ENCODE data around the gene ARID1A.
"Not testable (repeated sequence)": the region's sequence is repeated elsewhere in the genome, so short reads cannot be mapped to it uniquely, and the experiment has no call there.

ARID1A gene

DNA sequence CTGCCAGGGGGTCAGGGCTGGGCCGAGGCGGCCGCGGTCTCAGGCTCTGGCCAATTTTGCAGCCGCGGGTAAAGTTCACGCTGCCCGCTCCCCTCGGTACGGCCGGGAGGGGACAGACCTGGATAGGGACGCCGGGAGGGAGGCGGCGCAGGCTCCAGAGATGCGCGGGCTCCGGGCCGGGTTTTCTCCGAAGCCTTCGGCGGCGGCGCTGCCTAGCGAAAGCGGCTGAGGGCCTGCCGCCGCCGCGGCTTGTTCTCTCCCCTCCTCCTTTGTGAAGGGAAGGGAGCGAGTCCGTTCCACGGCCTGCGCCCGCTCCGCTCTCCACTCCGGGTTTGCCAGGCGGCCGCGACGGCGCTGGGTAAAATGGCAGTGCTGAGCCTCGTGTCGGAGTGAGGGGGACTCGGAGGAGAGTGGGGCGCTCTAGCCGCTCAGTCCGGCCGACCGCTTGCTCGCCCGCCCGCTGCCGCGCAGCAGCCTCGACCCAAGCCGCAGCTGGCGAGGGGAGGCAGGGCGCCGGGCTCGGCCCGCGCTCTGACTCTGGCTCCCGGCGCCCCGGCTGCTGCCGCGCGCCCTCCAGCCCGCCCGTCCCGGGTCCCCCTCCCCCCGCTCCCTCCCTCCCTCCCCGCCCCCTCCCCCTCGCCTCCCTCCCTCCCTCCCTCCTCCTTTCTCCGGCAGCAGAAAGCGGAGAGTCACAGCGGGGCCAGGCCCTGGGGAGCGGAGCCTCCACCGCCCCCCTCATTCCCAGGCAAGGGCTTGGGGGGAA, at the start of gene ARID1A:
ARID1A (plus strand) TSS at position 660 of the 763 bp plus-strand sequence. CDS start 389 bp downstream, outside the sequence.
- DNase-seq (ENCODE audit: low spot score), result peak; percentile 94

DNA sequence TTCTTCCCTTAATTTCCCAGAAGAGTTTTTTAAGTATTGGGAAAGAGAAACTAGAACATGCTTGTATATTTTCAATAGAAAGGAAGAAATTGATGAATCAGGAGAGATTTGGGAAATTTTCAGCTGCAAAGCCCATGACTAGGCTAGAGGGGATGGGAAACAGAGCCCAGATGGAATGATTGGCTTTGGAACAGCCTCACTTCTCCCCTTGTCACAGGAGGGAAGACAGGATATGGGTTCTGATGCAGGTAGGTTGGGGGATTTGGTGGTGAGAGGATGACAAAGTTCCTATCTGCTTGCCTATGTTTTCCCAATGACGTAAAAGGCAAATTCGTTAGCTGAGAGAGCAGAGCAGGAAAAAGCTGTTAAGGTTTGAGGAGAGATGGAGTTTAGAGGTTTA, 31.0 kb upstream of the ARID1A start:
- no peak for DNase-seq (ENCODE audit: low spot score)

- DNase-seq (ENCODE audit: low spot score), result peak; percentile 23
These were observed 29.0 kb upstream of the ARID1A start for GRCh38 chr1:26666855-26667254.

GRCh38 chr1:26668106-26668786, 27.6 kb upstream of the ARID1A start:
- DNase-seq (ENCODE audit: low spot score), result not testable (repeated sequence)

GRCh38 chr1:26677306-26678115, 18.3 kb upstream of the ARID1A start:
- peak; percentile 85 for DNase-seq (ENCODE audit: low spot score)

DNA sequence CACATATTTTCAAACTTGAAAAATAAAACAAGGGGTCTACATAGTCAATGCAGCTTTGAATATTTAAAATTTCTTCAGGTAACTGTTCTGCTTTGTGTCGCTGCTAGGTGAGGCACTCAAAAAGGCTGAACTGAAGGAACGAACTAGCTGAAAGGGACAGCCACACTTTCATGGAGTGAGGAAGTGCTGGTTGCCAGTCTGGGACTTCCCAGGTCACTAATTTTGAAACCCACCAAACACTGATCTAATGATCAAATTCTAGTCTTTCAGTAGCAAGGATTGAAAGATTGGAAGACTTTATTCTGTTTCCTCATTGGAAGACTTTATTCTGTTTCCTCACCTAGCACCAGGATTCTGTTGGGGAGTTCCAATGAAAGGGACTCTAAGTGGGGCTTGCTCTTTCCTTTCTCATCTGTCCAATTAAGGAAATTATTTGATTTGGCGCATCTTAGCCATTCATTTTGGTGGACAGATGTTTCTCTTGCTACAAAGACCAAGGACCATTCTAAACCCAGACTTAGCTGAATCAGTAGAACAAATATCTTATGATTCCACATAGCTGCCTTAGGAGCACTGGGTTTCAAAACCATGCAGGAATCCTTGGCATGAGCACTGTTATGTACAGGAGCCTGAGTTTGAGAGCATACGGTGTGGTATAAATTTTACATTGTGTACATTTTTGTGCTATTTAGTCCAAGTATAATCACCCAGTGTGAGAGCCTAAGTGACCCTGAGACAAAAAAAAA, 10.9 kb upstream of the ARID1A start:
- no peak for DNase-seq (ENCODE audit: low spot score)

DNA sequence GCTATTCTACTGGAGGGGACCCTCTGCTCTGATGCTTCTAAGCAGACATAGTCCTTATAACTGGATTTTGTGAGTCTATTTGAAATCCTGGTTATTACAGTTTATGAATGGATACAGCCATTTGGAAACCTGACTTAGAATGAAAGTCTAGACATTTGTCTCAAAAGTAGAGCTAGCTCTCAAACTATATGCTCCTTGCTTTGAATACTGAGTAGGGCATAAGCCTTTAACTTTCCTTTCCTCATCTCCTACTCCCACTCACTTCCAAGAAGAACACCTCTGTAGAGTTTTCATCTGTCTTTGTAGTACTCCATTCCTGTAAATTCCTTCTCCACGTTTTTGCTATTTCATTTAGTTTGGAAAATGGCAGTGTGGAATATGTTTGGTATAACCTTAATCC, 9.0 kb upstream of the ARID1A start:
- DNase-seq (ENCODE audit: low spot score), result no peak

- no peak for DNase-seq (ENCODE audit: low spot score)
These were observed 6.3 kb upstream of the ARID1A start for GRCh38 chr1:26689504-26689903.

- DNase-seq (ENCODE audit: low spot score), result no peak
These were observed 5.7 kb upstream of the ARID1A start for GRCh38 chr1:26690157-26690556.

DNA sequence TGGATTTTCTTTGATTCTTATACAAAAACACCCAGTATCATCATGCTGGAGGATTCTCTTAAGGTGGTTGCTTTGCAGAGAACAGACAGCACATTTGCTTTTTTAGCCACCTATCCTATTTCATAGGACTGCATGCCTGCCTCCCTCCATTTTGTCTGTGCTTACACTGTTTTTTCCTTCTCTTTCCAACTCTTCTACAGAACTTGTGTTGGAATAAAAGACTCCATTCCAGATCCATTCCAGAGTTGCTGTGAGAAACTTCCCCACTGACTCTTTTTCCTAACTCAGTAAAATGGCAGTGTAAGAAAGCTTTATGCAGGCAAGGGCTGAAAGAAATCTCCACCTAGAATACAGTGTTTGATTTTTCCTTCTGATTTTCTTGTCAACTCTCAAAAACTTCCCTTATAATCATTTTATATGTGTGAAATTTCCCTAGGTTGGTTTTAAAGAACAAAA, 5.2 kb upstream of the ARID1A start:
- peak; percentile 32 for DNase-seq (ENCODE audit: low spot score)

DNA sequence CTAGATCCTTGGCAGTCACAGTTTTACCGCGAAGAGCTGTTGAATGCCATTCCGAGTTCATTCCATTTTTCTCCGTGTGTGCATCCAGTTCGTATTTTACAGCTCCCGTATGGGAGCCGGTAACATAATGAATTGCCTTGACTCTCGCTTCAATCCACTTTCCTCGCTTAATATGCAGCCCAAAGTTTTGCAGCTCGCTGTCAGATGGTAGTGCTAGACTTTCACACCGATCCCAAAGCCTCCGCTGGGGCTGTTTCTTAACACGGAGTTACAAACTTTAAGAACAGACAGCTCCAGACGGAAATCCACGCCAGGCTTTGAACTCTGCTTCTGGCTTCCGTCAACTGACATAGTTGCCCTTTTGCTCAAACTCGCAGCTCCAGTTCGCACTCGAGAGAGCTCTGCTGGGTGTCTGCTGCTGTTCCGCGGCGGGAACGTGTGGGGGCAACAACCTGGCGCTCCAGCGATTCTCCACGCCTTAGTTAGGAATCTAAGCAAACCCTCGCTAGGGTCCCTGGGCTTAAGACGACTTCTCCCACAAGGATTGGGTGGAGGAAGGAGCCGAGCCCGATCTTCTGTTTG, 3.5 kb upstream of the ARID1A start:
- peak; percentile 94 for DNase-seq (ENCODE audit: low spot score)

DNA sequence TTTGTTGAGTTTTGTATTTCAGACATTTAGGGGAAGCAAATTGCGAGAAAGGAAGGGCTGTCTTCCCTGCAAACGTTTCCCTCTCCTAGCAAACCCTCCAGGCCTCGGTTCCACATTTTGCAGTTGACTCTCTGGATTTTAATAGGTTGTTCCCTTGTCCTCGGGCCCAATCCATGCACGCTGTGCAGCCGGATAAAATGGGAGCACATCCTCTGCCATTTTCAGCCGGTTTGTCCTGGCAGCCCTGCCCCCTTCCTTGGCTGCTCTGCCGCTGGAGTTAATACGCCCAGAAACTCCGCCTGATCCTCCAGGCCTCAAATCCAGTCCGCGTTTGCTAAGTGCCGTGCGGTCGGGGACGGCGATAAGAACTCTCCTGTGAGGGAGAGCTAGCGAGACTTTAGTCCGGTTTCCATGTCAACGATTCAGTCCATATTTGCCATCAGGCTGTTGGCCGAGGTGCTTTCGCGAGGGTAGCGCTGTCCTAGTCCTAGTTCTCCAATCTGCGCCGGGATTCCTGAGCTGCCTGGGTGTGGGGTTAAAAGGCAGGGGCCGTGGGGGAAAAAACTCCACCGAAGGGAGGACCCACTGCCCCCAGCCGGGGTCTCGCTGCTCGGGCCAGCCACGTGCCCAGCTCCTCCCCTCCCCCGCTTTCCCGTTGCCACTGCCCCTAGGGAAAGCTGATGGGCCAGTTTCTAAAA, 2.9 kb upstream of the ARID1A start:
- DNase-seq (ENCODE audit: low spot score), result peak; percentile 98

DNA sequence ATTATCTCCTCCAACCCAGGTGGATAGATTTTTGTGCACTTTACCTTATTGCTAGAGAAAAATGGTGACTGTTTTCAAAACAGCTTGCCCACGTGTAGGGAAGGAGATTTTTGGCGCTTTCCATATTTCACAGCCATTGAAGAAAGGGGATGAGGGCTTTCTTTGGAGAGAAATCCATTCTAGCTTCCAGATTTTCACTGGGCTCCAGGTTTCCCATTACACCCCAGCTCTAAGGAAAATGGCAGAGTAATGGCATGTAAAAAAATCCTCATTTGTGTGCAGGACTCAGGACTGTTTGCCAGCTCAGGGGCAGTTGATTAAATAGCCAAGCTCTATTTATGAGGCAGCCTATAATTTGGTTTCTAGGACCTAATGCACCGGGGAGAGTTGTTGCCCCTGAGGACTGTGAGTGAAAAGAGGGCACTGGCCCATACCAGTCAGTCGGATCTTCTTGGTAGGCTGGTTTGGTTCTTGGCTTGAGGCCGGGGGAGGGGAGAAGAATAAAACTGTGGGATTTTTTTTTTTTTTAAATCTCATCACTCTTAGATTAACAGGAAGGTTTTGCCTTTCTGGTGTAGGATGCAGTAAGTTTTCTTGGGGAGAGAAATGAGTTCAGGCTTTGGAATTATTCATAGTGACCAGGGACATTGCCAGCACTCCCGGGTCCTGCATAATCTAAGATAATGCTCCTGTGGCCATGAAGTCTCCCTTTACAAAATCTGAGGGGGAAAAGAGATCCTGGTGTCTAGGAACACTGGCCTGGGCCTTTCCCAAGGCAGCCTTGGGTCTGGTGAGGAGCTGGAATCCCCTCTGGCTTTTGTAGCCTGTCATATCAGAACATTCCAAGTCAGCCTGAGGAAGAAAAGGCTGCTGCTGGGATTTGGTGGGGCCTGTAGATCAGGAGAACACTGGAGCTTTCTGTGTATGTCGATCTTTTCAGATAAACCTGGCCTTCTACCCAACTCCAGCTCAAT, 1.9 kb upstream of the ARID1A start:
- DNase-seq (ENCODE audit: low spot score), result no peak

GRCh38 chr1:26694638-26695355, 1.0 kb upstream of the ARID1A start:
- DNase-seq (ENCODE audit: low spot score), result no peak

- DNase-seq (ENCODE audit: low spot score), result no peak
These were observed 371 bp downstream of the ARID1A start for GRCh38 chr1:26696119-26696653.

DNA sequence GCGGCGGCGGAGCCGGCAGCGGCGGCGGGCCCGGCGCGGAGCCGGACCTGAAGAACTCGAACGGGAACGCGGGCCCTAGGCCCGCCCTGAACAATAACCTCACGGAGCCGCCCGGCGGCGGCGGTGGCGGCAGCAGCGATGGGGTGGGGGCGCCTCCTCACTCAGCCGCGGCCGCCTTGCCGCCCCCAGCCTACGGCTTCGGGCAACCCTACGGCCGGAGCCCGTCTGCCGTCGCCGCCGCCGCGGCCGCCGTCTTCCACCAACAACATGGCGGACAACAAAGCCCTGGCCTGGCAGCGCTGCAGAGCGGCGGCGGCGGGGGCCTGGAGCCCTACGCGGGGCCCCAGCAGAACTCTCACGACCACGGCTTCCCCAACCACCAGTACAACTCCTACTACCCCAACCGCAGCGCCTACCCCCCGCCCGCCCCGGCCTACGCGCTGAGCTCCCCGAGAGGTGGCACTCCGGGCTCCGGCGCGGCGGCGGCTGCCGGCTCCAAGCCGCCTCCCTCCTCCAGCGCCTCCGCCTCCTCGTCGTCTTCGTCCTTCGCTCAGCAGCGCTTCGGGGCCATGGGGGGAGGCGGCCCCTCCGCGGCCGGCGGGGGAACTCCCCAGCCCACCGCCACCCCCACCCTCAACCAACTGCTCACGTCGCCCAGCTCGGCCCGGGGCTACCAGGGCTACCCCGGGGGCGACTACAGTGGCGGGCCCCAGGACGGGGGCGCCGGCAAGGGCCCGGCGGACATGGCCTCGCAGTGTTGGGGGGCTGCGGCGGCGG, 1.0 kb downstream of the ARID1A start:
- DNase-seq (ENCODE audit: low spot score), result no peak

DNA sequence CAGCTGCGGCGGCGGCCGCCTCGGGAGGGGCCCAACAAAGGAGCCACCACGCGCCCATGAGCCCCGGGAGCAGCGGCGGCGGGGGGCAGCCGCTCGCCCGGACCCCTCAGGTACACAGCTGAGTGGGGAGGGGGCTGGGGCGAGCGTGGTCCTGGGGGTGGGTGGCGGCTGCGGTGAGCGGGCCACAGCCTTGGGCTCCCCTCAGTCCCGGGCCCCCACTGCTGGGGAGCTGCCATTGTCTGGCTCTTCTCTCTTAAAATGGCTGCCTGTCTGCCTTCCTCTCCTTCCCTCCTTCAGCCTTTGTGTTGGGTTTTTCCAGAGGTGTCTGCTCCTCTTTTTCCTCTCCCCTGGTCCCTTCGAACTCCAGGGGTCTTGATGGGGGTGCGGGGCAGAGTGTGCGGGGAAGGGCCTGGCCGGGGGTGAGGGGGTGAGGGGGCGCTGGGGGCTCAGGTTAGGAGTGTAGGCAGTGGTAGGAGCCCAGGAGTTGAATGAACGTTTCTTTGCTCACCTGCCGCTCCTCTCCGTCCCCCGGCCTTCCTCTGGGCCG, 1.7 kb downstream of the ARID1A start:
- no peak for DNase-seq (ENCODE audit: low spot score)

Data from SW480 (cell line).